ENCODE results near the gene ZNF319. TPM values are rescaled to one million over a fixed set of nuclear protein-coding genes. Genes with fewer than 3 reads are reported as not detected.

The ZNF319 gene
- total and polyA plus RNA-seq, 2 of the 13 experiments (the other 11 are each of a cell fraction or from before 2014, with no cell fraction given), result 2.4 to 3.6 TPM

DNA sequence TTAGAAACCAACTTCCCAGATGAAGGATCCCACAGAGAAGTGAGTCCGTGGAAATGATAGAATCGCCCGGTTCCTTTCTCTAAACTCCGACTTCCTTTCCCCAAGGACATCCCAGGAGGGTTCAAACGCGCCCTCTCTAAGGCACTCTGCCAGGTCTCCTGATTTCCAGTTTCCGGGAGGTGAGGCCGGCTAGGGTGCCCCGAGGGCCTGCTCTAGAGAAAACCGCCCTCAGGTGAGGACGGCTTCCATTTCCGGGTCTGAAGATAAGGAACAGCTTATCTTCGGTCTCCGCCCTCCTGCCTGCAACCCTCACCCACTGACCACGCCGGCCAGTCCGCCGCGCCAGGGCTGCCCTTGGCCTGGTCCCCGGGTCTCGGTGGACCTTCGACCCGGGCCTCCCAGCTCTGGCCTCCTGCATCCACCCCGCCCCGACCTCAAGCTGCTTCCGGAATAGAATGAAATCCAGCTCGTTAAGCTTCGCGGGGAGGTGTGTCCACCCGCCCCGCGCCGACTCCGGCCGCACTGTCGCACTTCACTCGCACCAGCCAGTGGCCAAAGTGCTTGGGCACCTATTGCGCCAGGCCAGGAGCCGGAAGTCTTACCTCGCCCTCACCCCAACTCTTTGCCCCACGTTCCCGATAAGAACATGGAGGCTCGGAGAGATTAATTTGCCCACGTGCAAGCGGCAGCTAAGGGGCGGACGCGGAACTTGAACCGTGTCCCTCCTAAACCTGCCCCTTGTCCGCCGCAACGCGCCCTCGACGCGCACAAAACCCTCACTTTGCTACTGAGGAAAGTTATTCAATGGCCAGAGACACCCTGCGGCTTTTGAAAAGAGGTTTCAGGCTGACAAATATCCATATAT is 24.2 kb upstream of the ZNF319 start (continued):
- TF ChIP-seq CHCHD3 (CRISPR knock-in tag; IDR thresholded peaks at IDR 0.05) (peak; percentile 10; the same call in 1 of the 2 replicates), ZNF646 (CRISPR knock-in tag; IDR thresholded peaks at IDR 0.05) (no peak), ZBTB8A (CRISPR knock-in tag; IDR thresholded peaks at IDR 0.05; ENCODE audit: borderline replicate concordance, low read depth) (no peak; the same call in 1 of the 2 replicates), CBFB (CRISPR knock-in tag; IDR thresholded peaks at IDR 0.05) (peak; percentile 69), NFIC (IDR thresholded peaks at IDR 0.05; ENCODE audit: low read length) (peak; percentile 67; the same call in 1 of the 2 replicates), IKZF4 (CRISPR knock-in tag; IDR thresholded peaks at IDR 0.05; ENCODE audit: borderline replicate concordance, low read depth, not compliant biosample characterization) (peak; percentile 24), SKI (IDR thresholded peaks at IDR 0.05; ENCODE audit: partially characterized antibody) (peak; percentile 93), HNF4A (CRISPR knock-in tag; IDR thresholded peaks at IDR 0.05) (peak; percentile 97), RXRA (CRISPR knock-in tag; IDR thresholded peaks at IDR 0.05) (peak; percentile 96), HBP1 (CRISPR knock-in tag; IDR thresholded peaks at IDR 0.05; ENCODE audit: low read depth) (peak; percentile 85), SP1 (IDR thresholded peaks at IDR 0.05) (no peak), SP1 (CRISPR knock-in tag; IDR thresholded peaks at IDR 0.05) (no peak; the same call in none of the 2 replicates), MAFK (conservative IDR thresholded peaks at IDR 0.05 in 1 of 2, IDR thresholded peaks at IDR 0.05 in 1 of 2; ENCODE audit: low read length in 2 of 2) (no peak), RFXANK (CRISPR knock-in tag; IDR thresholded peaks at IDR 0.05) (no peak; the same call in 1 of the 2 replicates), ZMYM4 (CRISPR knock-in tag; IDR thresholded peaks at IDR 0.05) (peak; percentile 82), ZNF30 (CRISPR knock-in tag; IDR thresholded peaks at IDR 0.05) (peak; percentile 44; the same call in 1 of the 2 replicates), ZNF333 (CRISPR knock-in tag; IDR thresholded peaks at IDR 0.05; ENCODE audit: borderline replicate concordance) (peak; percentile 35; the same call in 1 of the 2 replicates)
- TF ChIP-seq, protein P1, sequence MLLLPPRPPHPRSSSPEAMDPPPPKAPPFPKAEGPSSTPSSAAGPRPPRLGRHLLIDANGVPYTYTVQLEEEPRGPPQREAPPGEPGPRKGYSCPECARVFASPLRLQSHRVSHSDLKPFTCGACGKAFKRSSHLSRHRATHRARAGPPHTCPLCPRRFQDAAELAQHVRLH (CRISPR knock-in tag; IDR thresholded peaks at IDR 0.05; ENCODE audit: borderline replicate concordance, low read depth), result peak; percentile 79; the same call in 1 of the 2 replicates
- TF ChIP-seq, protein P2, sequence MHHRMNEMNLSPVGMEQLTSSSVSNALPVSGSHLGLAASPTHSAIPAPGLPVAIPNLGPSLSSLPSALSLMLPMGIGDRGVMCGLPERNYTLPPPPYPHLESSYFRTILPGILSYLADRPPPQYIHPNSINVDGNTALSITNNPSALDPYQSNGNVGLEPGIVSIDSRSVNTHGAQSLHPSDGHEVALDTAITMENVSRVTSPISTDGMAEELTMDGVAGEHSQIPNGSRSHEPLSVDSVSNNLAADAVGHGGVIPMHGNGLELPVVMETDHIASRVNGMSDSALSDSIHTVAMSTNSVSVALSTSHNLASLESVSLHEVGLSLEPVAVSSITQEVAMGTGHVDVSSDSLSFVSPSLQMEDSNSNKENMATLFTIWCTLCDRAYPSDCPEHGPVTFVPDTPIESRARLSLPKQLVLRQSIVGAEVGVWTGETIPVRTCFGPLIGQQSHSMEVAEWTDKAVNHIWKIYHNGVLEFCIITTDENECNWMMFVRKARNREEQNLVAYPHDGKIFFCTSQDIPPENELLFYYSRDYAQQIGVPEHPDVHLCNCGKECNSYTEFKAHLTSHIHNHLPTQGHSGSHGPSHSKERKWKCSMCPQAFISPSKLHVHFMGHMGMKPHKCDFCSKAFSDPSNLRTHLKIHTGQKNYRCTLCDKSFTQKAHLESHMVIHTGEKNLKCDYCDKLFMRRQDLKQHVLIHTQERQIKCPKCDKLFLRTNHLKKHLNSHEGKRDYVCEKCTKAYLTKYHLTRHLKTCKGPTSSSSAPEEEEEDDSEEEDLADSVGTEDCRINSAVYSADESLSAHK (CRISPR knock-in tag; IDR thresholded peaks at IDR 0.05; ENCODE audit: borderline replicate concordance), result 0 out of 2 replicates have a peak, but pooled peaks have one; percentile 38
